ENCODE measurements around the gene NDUFB1. TPM values are rescaled to one million over a fixed set of nuclear protein-coding genes. Genes with fewer than 3 reads are reported as not detected.

Gene NDUFB1
- polyA plus RNA-seq, 4 donors = 223 to 1,286 (median 710) TPM

DNA sequence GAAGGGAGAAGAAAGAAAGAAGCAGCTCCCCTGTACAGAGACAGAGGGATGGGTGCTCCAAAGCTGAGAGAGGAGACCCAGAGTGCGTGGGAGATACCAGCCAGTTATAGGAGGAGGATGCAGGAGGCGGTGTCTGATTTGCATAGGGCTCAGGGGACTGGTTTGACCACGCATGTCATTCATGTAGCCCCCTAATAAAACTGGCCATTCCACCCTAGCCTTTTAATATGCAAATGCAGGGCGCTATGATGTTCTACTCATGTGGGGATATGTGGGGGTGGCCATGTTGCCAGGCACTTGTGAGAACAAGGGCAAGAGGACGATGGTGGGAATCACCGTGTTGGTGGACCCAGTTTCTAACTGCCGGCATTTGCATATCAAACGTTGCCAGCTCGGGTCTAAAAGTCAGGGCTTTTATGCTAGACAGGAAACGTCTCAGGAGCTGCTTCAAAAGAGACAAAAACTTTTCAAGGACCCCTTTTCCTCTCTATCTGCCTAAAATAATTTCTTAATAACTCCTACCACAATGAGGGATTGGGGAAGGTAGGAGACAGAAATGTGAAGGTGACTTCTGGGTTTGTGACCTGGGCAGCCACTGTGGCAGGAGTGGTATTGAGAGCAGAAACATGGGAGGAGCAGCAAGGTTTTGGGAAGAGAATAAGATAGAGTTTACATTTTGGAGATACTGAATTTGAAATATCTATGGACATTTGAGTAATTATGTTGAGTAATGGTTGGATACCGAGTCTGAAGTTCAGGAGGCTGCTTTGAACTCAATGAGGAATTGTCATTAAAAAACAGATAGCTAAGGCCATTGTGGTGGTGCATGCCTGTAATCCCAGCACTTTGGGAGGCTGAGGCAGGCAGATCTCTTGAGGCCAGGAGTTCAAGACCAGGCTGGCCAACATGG is 12.9 kb downstream of the NDUFB1 start:
- Histone ChIP-seq H3K27me3 (ENCODE audit: control insufficient read depth in 3 of 3, insufficient read depth in 3 of 3, low read length in 3 of 3) (peaks cover 0 to 2% (median 0%) of the 10 kb centered on the region in 3 donors), H3K4me3 (ENCODE audit: low read depth in 1 of 3, low read length in 3 of 3) (no peak overlapping the region), H3K36me3 (ENCODE audit: control insufficient read depth in 3 of 3, insufficient read depth in 2 of 3, low read depth in 1 of 3, low read length in 3 of 3) (peaks cover 0 to 2% (median 0%) of the 10 kb centered on the region in 3 donors), H3K9me3 (ENCODE audit: control insufficient read depth in 2 of 2, insufficient read depth in 1 of 2, low read depth in 1 of 2, low read length in 1 of 2) (no peaks in the 10 kb centered on the region), H3K27ac (ENCODE audit: low read depth in 1 of 3, low read length in 2 of 3) (no peak overlapping the region), H3K4me1 (ENCODE audit: control insufficient read depth in 3 of 3, insufficient read depth in 2 of 3, low read depth in 1 of 3, low read length in 2 of 3) (peaks cover 0 to 4% (median 0%) of the 10 kb centered on the region in 3 donors)
- DNase-seq (no peak), FAIRE-seq (no peak)
- WGBS, 3 donors = 20 to 25% (median 23%) methylated on average over 11 of the region's 11 CpGs

- Histone ChIP-seq H3K27ac (ENCODE audit: low read depth in 1 of 3, low read length in 2 of 3) (peak within 1 kb of the TSS; percentile 71 to 91 (median 91)), H3K9me3 (ENCODE audit: control insufficient read depth in 2 of 2, insufficient read depth in 1 of 2, low read depth in 1 of 2, low read length in 1 of 2) (no peaks in the 10 kb centered on the region), H3K4me3 (ENCODE audit: low read depth in 1 of 3, low read length in 3 of 3) (peak within 1 kb of the TSS; percentile 93 to 96 (median 95)), H3K4me1 (ENCODE audit: control insufficient read depth in 3 of 3, insufficient read depth in 2 of 3, low read depth in 1 of 3, low read length in 2 of 3) (peaks cover 0 to 4% (median 0%) of the 10 kb centered on the region in 3 donors), H3K27me3 (ENCODE audit: control insufficient read depth in 3 of 3, insufficient read depth in 3 of 3, low read length in 3 of 3) (peaks cover 0 to 2% (median 0%) of the 10 kb centered on the region in 3 donors), H3K36me3 (ENCODE audit: control insufficient read depth in 3 of 3, insufficient read depth in 2 of 3, low read depth in 1 of 3, low read length in 3 of 3) (peaks cover 0 to 2% (median 0%) of the 10 kb centered on the region in 3 donors)
- FAIRE-seq (no peak), DNase-seq (peak; percentile 97 to 99)
- 0 to 1% (median 0%) methylated on average over 41 to 66 of the region's 66 CpGs for WGBS, 3 donors
These were observed 15.2 kb downstream of the NDUFB1 start, which contains the start of gene ATXN3 for GRCh38 chr14:92106143-92106926. Gene ATXN3, minus strand, starts transcription at chr14:92106582. Its CDS starts 30 bp downstream, at chr14:92106552.

DNA sequence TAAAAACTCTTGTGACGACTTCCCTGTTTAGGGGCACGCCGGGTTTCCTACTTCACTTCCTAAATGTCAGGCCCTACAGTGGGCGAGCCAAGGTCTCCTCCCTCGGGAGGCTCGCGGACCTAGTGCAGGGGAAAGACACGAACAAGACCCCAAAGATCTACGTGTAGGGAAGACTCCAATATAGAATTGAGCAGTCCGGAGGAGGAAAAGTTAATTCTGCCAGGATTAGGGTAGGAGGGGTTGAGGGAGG is 15.7 kb downstream of the NDUFB1 start:
- Histone ChIP-seq H3K4me3 (ENCODE audit: low read depth in 1 of 3, low read length in 3 of 3) (peak overlapping the region; percentile 93 to 96 (median 95)), H3K27ac (ENCODE audit: low read depth in 1 of 3, low read length in 2 of 3) (peak overlapping the region; percentile 71 to 91 (median 91)), H3K27me3 (ENCODE audit: control insufficient read depth in 3 of 3, insufficient read depth in 3 of 3, low read length in 3 of 3) (peaks cover 0 to 2% (median 0%) of the 10 kb centered on the region in 3 donors), H3K4me1 (ENCODE audit: control insufficient read depth in 3 of 3, insufficient read depth in 2 of 3, low read depth in 1 of 3, low read length in 2 of 3) (peaks cover 0 to 4% (median 0%) of the 10 kb centered on the region in 3 donors), H3K36me3 (ENCODE audit: control insufficient read depth in 3 of 3, insufficient read depth in 2 of 3, low read depth in 1 of 3, low read length in 3 of 3) (peaks cover 0 to 2% (median 0%) of the 10 kb centered on the region in 3 donors), H3K9me3 (ENCODE audit: control insufficient read depth in 2 of 2, insufficient read depth in 1 of 2, low read depth in 1 of 2, low read length in 1 of 2) (no peaks in the 10 kb centered on the region)
- peak in 1 of 2 donors; percentile 30 for DNase-seq
- 0 to 1% (median 1%) methylated on average over 10 of the region's 10 CpGs for WGBS, 3 donors
- FAIRE-seq = no peak

- 53 to 60% (median 56%) methylated on average over 16 of the region's 16 CpGs for WGBS, 3 donors
These were observed 16.2 kb downstream of the NDUFB1 start for GRCh38 chr14:92105073-92105892.

GRCh38 chr14:92103363-92103989 is 18.0 kb downstream of the NDUFB1 start:
- no peak overlapping the region for H3K4me3 ChIP-seq (ENCODE audit: low read depth in 1 of 3, low read length in 3 of 3)
- peaks cover 0 to 4% (median 0%) of the 10 kb centered on the region in 3 donors for H3K4me1 ChIP-seq (ENCODE audit: control insufficient read depth in 3 of 3, insufficient read depth in 2 of 3, low read depth in 1 of 3, low read length in 2 of 3)
- no peak overlapping the region for H3K27ac ChIP-seq (ENCODE audit: low read depth in 1 of 3, low read length in 2 of 3)
- 80 to 87% (median 84%) methylated on average over 7 of the region's 7 CpGs for whole genome bisulfite sequencing, 3 donors
- no peaks in the 10 kb centered on the region for H3K9me3 ChIP-seq (ENCODE audit: control insufficient read depth in 2 of 2, insufficient read depth in 1 of 2, low read depth in 1 of 2, low read length in 1 of 2)
- DNase-seq (no peak), FAIRE-seq (no peak)
- peaks cover 0 to 4% (median 0%) of the 10 kb centered on the region in 3 donors for H3K36me3 ChIP-seq (ENCODE audit: control insufficient read depth in 3 of 3, insufficient read depth in 2 of 3, low read depth in 1 of 3, low read length in 3 of 3)
- H3K27me3 ChIP-seq (ENCODE audit: control insufficient read depth in 3 of 3, insufficient read depth in 3 of 3, low read length in 3 of 3) = no peaks in the 10 kb centered on the region

More at GRCh38 chr14:92105073-92105892, 16.2 kb downstream of the NDUFB1 start:
- no peak for FAIRE-seq
- H3K36me3 ChIP-seq (ENCODE audit: control insufficient read depth in 3 of 3, insufficient read depth in 2 of 3, low read depth in 1 of 3, low read length in 3 of 3) = peaks cover 0 to 2% (median 0%) of the 10 kb centered on the region in 3 donors
- peak overlapping the region; percentile 93 to 96 (median 95) for H3K4me3 ChIP-seq (ENCODE audit: low read depth in 1 of 3, low read length in 3 of 3)
- peaks cover 0 to 4% (median 0%) of the 10 kb centered on the region in 3 donors for H3K4me1 ChIP-seq (ENCODE audit: control insufficient read depth in 3 of 3, insufficient read depth in 2 of 3, low read depth in 1 of 3, low read length in 2 of 3)
- no peaks in the 10 kb centered on the region for H3K9me3 ChIP-seq (ENCODE audit: control insufficient read depth in 2 of 2, insufficient read depth in 1 of 2, low read depth in 1 of 2, low read length in 1 of 2)
- DNase-seq = no peak
- H3K27me3 ChIP-seq (ENCODE audit: control insufficient read depth in 3 of 3, insufficient read depth in 3 of 3, low read length in 3 of 3) = peaks cover 0 to 2% (median 0%) of the 10 kb centered on the region in 3 donors
- peak overlapping the region in 2 of 3 donors; percentile 91 for H3K27ac ChIP-seq (ENCODE audit: low read depth in 1 of 3, low read length in 2 of 3)

DNA sequence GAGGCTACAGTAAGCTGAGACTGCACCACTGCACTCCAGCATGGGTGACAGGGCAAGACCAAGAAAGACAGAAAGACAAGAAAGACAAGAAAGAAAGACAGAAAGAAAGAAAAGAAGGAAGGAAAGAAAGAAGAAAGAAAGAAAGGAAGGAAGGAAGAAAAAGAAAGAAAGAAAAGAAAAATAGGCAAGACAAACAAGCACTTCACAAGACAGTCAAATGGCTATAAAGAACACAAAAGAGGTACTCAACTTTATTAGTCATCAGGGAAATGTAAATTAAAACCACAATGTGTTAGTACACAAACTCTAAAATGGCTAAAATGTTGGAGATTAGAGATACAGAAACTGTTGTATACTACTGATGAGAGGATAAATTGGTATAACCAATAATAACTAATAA is 21.7 kb downstream of the NDUFB1 start:
- Histone ChIP-seq H3K4me1 (ENCODE audit: control insufficient read depth in 3 of 3, insufficient read depth in 2 of 3, low read depth in 1 of 3, low read length in 2 of 3) (no peaks in the 10 kb centered on the region), H3K4me3 (ENCODE audit: low read depth in 1 of 3, low read length in 3 of 3) (no peak overlapping the region), H3K27ac (ENCODE audit: low read depth in 1 of 3, low read length in 2 of 3) (no peak overlapping the region), H3K27me3 (ENCODE audit: control insufficient read depth in 3 of 3, insufficient read depth in 3 of 3, low read length in 3 of 3) (no peaks in the 10 kb centered on the region), H3K36me3 (ENCODE audit: control insufficient read depth in 3 of 3, insufficient read depth in 2 of 3, low read depth in 1 of 3, low read length in 3 of 3) (peaks cover 0 to 7% (median 2%) of the 10 kb centered on the region in 3 donors), H3K9me3 (ENCODE audit: control insufficient read depth in 2 of 2, insufficient read depth in 1 of 2, low read depth in 1 of 2, low read length in 1 of 2) (no peaks in the 10 kb centered on the region)
- no peak for FAIRE-seq
- DNase-seq = no peak

DNA sequence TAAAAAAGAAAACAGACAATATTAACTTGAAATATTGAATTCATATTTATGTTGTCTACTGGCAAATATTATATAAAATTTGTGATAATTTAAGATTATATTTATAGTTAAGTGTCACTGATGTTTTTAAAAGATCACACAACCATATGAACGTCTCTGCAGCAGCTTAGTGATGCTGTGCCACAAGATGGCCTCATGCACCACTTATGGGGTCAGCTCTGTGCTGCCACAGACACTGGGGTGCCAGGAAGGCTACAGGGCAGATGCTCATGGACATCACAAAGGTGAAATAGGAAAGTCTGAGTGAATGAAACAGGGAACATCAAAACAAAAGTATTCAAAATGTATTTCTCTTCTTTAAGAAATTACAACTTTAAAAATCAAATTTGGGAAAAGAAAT is 28.2 kb downstream of the NDUFB1 start:
- WGBS, 3 donors = 37 to 44% (median 40%) methylated on average over 1 of the region's 1 CpG
- Histone ChIP-seq H3K27ac (ENCODE audit: low read depth in 1 of 3, low read length in 2 of 3) (no peak overlapping the region), H3K9me3 (ENCODE audit: control insufficient read depth in 2 of 2, insufficient read depth in 1 of 2, low read depth in 1 of 2, low read length in 1 of 2) (no peaks in the 10 kb centered on the region), H3K4me3 (ENCODE audit: low read depth in 1 of 3, low read length in 3 of 3) (no peak overlapping the region), H3K36me3 (ENCODE audit: control insufficient read depth in 3 of 3, insufficient read depth in 2 of 3, low read depth in 1 of 3, low read length in 3 of 3) (peaks cover 0 to 29% (median 4%) of the 10 kb centered on the region in 3 donors), H3K27me3 (ENCODE audit: control insufficient read depth in 3 of 3, insufficient read depth in 3 of 3, low read length in 3 of 3) (no peaks in the 10 kb centered on the region), H3K4me1 (ENCODE audit: control insufficient read depth in 3 of 3, insufficient read depth in 2 of 3, low read depth in 1 of 3, low read length in 2 of 3) (no peaks in the 10 kb centered on the region)
- FAIRE-seq = no peak
- no peak for DNase-seq

All from small intestine (tissue), 7 donors.